Smooth muscle cell (in vitro differentiated cells): ENCODE results near the gene MAP3K4. TPM values are rescaled to one million over a fixed set of nuclear protein-coding genes. Genes with fewer than 3 reads are reported as not detected.

Experiments
- DNase-seq: peaks from one replicate; lab custom pipeline; 2025; ENCODE audit not compliant: unreplicated experiment; lab: John Stamatoyannopoulos, UW
- H2AFZ ChIP-seq: fragments of 200-600 bp; sonication (generic); 2 replicates; pipeline ENCODE4 v1.6.0; 2016; ENCODE audit warnings: antibody characterized with exemption, low read depth, mild to moderate bottlenecking
- H3F3A ChIP-seq: fragments of 200-600 bp; sonication (generic); 2 replicates; pipeline ENCODE4 v1.6.0; 2017; ENCODE audit warnings: antibody characterized with exemption, low read depth
- H3K27ac ChIP-seq: fragments of 200-600 bp; sonication (generic); 2 replicates; pipeline ENCODE4 v1.5.1; 2016; ENCODE audit warnings: low read depth, mild to moderate bottlenecking
- H3K27me3 ChIP-seq: fragments of 200-600 bp; sonication (generic); 2 replicates; pipeline ENCODE4 v1.6.1; 2016; ENCODE audit warnings: low read depth, mild to moderate bottlenecking
- H3K36me3 ChIP-seq: fragments of 200-600 bp; sonication (generic); 2 replicates; pipeline ENCODE4 v1.5.1; 2016; ENCODE audit warnings: low read depth
- H3K4me1 ChIP-seq: fragments of 200-600 bp; sonication (generic); 2 replicates; pipeline ENCODE4 v1.5.1; 2016; ENCODE audit warnings: low read depth
- H3K4me2 ChIP-seq: fragments of 200-600 bp; sonication (generic); 2 replicates; pipeline ENCODE4 v1.6.0; 2016; ENCODE audit warnings: mild to moderate bottlenecking
- H3K4me3 ChIP-seq: fragments of 200-600 bp; sonication (generic); 2 replicates; pipeline ENCODE4 v1.5.1; 2016; ENCODE audit warnings: mild to moderate bottlenecking
- H3K79me2 ChIP-seq: fragments of 200-600 bp; sonication (generic); 2 replicates; pipeline ENCODE4 v1.6.0; 2016; ENCODE audit warnings: low read depth, mild to moderate bottlenecking
- H3K9ac ChIP-seq: fragments of 200-600 bp; sonication (generic); 2 replicates; pipeline ENCODE4 v1.6.0; 2016; ENCODE audit warnings: low read depth
- H3K9me3 ChIP-seq: fragments of 200-600 bp; sonication (generic); replicated peaks from 2 replicates; pipeline ENCODE4 v1.5.1; 2016; ENCODE audit warnings: low read depth
- H4K20me1 ChIP-seq: fragments of 200-600 bp; sonication (generic); 2 replicates; pipeline ENCODE4 v1.6.0; 2016; ENCODE audit warnings: low read depth
- CTCF ChIP-seq: fragments of 200-600 bp; sonication (generic); IDR thresholded peaks from 2 replicates; pipeline ENCODE4 v1.5.1; 2017; ENCODE audit warnings: borderline replicate concordance, mild to moderate bottlenecking, antibody characterized with exemption; ENCODE audit not compliant: insufficient read depth, poor library complexity, severe bottlenecking
- WGBS: methylation state at CpG from one replicate; pipeline ENCODE4 v1.1.7; 2016; ENCODE audit warnings: low lambda C conversion rate; 5-methylcytosine and 5-hydroxymethylcytosine counted together
- polyA plus RNA-seq: library from polyadenylated mRNA; unstranded; fragments of >200 nt; fragmentation: Nextera tagmentation; extraction: Ambion mirVana; gene quantifications from 2 replicates; pipeline ENCODE4 v1.2.1, GENCODE V29; 2016
- total RNA-seq: library from RNA; depleted of rRNA; stranded (reverse); fragments of >200 nt; gene quantifications from 2 replicates; pipeline ENCODE4 v1.2.3, GENCODE V29; 2014

MAP3K4 gene
- total and polyA plus RNA-seq, 2 experiments from 2014 or later: 14.3 to 29.5 TPM

DNA sequence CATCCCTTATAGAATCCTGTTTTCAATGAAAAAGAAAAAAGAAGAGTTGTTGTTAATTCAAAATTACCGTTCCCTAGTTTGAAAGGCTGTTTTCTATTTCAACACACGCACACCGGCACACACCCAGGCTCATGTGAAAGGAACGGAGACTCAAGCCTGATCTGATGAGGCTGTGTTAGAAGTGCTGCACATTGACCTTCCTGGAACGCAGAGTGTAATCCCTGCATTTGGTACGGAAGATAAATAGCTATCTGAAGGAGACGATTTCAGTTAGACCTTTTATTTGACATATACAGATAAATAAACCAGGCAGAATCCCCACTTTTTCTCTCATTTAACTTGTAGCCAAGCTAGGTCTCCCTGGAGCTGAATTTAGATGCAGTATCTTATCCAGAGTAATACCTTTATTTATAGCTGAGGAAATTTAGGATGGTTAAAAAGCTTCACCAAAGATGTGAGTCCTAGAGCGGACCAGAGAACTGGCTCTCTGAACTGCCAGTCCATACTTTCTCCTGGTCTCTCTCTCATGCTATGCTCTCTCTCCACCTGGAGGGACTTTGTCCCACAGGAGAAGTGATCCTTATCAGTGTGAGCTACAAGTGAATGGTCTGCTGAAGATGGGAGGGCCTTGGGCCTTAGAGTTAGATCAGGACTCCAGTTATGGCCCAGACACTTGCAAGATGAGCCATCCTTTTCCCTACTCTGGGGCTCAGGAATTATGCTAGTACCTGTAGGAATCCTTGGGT is 30.6 kb downstream of the MAP3K4 start:
- no peaks in the 10 kb centered on the region for H3F3A ChIP-seq
- H3K27ac ChIP-seq: peak overlapping the region; percentile 42
- H3K4me3 ChIP-seq: no peak overlapping the region
- H3K36me3 ChIP-seq: no peaks in the 10 kb centered on the region
- H3K9me3 ChIP-seq: no peaks in the 10 kb centered on the region
- no peak overlapping the region for H3K4me2 ChIP-seq
- no peak overlapping the region for H3K9ac ChIP-seq
- peaks cover 8% of the 10 kb centered on the region for H3K4me1 ChIP-seq
- H3K27me3 ChIP-seq: no peaks in the 10 kb centered on the region
- DNase-seq: no peak
- H3K79me2 ChIP-seq: peaks cover 83% of the 10 kb centered on the region
- 52% methylated on average over 8 of the region's 8 CpGs for WGBS
- no peak overlapping the region for H2AFZ ChIP-seq
- TF ChIP-seq CTCF: no peak
- H4K20me1 ChIP-seq: peaks cover 5% of the 10 kb centered on the region

DNA sequence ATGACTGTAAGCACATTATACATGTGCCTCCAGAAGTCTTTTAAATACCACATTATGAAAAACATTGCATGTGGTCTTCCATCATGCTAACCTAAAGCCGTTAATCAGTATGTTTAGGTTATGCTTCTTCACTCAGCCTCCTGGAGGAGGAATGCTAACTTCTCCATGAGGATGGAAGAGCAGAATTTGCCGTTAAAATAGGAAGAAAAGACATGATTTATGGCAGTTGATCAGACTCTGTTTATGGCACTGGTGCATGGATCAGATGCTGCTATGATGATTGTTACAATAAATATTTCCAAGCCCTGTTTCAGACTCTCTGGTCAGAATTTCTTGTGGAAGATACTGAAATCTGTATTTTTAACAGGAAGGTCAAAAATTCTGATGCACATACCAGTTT is 31.7 kb downstream of the MAP3K4 start:
- no peak for DNase-seq
- Histone ChIP-seq H2AFZ (no peak overlapping the region), H4K20me1 (no peaks in the 10 kb centered on the region), H3F3A (peaks cover under 1% of the 10 kb centered on the region), H3K79me2 (peaks cover 84% of the 10 kb centered on the region), H3K27me3 (no peaks in the 10 kb centered on the region), H3K9ac (no peak overlapping the region), H3K4me1 (peaks cover 4% of the 10 kb centered on the region), H3K27ac (peak overlapping the region; percentile 55), H3K36me3 (no peaks in the 10 kb centered on the region), H3K4me3 (no peak overlapping the region), H3K4me2 (peak overlapping the region; percentile 9), H3K9me3 (no peaks in the 10 kb centered on the region)
- WGBS: 38% methylated on average over 2 of the region's 2 CpGs
- TF ChIP-seq CTCF: no peak

GRCh38 chr6:161024364-161024920 is 32.9 kb downstream of the MAP3K4 start:
- Histone ChIP-seq H3K4me3 (no peak overlapping the region), H2AFZ (no peak overlapping the region), H3K9ac (no peak overlapping the region), H3F3A (peaks cover 3% of the 10 kb centered on the region), H3K27me3 (no peaks in the 10 kb centered on the region), H3K4me1 (peaks cover 15% of the 10 kb centered on the region), H3K36me3 (no peaks in the 10 kb centered on the region), H3K27ac (no peak overlapping the region), H3K4me2 (no peak overlapping the region), H3K9me3 (no peaks in the 10 kb centered on the region), H3K79me2 (peaks cover 75% of the 10 kb centered on the region), H4K20me1 (no peaks in the 10 kb centered on the region)
- no peak for TF ChIP-seq CTCF
- 96% methylated on average over 8 of the region's 8 CpGs for WGBS
- DNase-seq: no peak

- Histone ChIP-seq H3K4me3 (no peak overlapping the region), H3K9ac (no peak overlapping the region), H3K27ac (peak overlapping the region; percentile 98), H3F3A (peaks cover 3% of the 10 kb centered on the region), H4K20me1 (no peaks in the 10 kb centered on the region), H3K79me2 (peaks cover 68% of the 10 kb centered on the region), H3K4me2 (no peak overlapping the region), H3K27me3 (no peaks in the 10 kb centered on the region), H3K4me1 (peaks cover 41% of the 10 kb centered on the region), H3K36me3 (no peaks in the 10 kb centered on the region), H2AFZ (no peak overlapping the region), H3K9me3 (no peaks in the 10 kb centered on the region)
- DNase-seq: no peak
- WGBS: 53% methylated on average over 3 of the region's 3 CpGs
- TF ChIP-seq CTCF: no peak
These were observed 35.8 kb downstream of the MAP3K4 start for GRCh38 chr6:161027385-161027784.
